ENCODE data around the gene KRTAP10-1. TPM values are rescaled to one million over a fixed set of nuclear protein-coding genes. Genes with fewer than 3 reads are reported as not detected.

KRTAP10-1 gene
- total RNA-seq, 1 experiment from 2014 or later = not detected

GRCh38 chr21:44532712-44533111 is 7.3 kb downstream of the KRTAP10-1 start:
- no peaks in the 10 kb centered on the region for H3K9me2 ChIP-seq (replicated peaks; ENCODE audit: low read length)
- no peak overlapping the region for H2AFZ ChIP-seq (ENCODE audit: low read length)
- no peaks in the 10 kb centered on the region for H3K27me3 ChIP-seq (ENCODE audit: low read length)
- ATAC-seq (no peak), DNase-seq (no peak)
- H3K4me3 ChIP-seq (ENCODE audit: low read length) = no peak overlapping the region
- no peak overlapping the region for H3K4me2 ChIP-seq (ENCODE audit: low read length)
- CTCF ChIA-PET = no interaction called here
- H3K36me3 ChIP-seq (ENCODE audit: low read depth, low read length) = no peaks in the 10 kb centered on the region
- POLR2A ChIA-PET (ENCODE audit: unreplicated experiment) = no interaction called here
- no peaks in the 10 kb centered on the region for H4K20me1 ChIP-seq (ENCODE audit: low read length)
- H3K9ac ChIP-seq (ENCODE audit: low read length) = no peak overlapping the region
- H3K27ac ChIP-seq (ENCODE audit: low read length) = no peak overlapping the region
- TF ChIP-seq EZH2phosphoT487 (IDR thresholded peaks at IDR 0.05; ENCODE audit: borderline replicate concordance, low read length) = no peak
- TF ChIP-seq CTCF (conservative IDR thresholded peaks at IDR 0.05; ENCODE audit: low read depth, low read length) = no peak
- no peak for TF ChIP-seq EZH2 (IDR thresholded peaks at IDR 0.05; ENCODE audit: low read length, unreplicated experiment)
- intact Hi-C loops (cut with micrococcal nuclease) = no loop called here
- no peaks in the 10 kb centered on the region for H3K79me2 ChIP-seq (ENCODE audit: low read length)
- BruUV-seq (replicated peaks) = no TSS peak
- H3F3A ChIP-seq (ENCODE audit: low read length, unreplicated experiment) = no peaks in the 10 kb centered on the region
- H3K9me3 ChIP-seq (ENCODE audit: low read length) = no peaks in the 10 kb centered on the region
- no peaks in the 10 kb centered on the region for H3K4me1 ChIP-seq (ENCODE audit: insufficient read depth, low read length)

GRCh38 chr21:44531606-44532564 is 8.1 kb downstream of the KRTAP10-1 start:
- Histone ChIP-seq H3K4me2 (ENCODE audit: low read length) (no peak overlapping the region), H3K36me3 (ENCODE audit: low read depth, low read length) (no peaks in the 10 kb centered on the region), H3K4me1 (ENCODE audit: insufficient read depth, low read length) (no peaks in the 10 kb centered on the region), H4K20me1 (ENCODE audit: low read length) (no peaks in the 10 kb centered on the region), H3K27ac (ENCODE audit: low read length) (no peak overlapping the region), H2AFZ (ENCODE audit: low read length) (no peak overlapping the region), H3K79me2 (ENCODE audit: low read length) (no peaks in the 10 kb centered on the region), H3K4me3 (ENCODE audit: low read length) (no peak overlapping the region), H3K9me2 (replicated peaks; ENCODE audit: low read length) (no peaks in the 10 kb centered on the region), H3K9ac (ENCODE audit: low read length) (no peak overlapping the region), H3F3A (ENCODE audit: low read length, unreplicated experiment) (no peaks in the 10 kb centered on the region), H3K27me3 (ENCODE audit: low read length) (no peaks in the 10 kb centered on the region), H3K9me3 (ENCODE audit: low read length) (no peaks in the 10 kb centered on the region)
- DNase-seq = no peak
- intact Hi-C loops (cut with micrococcal nuclease) = no loop called here
- CTCF ChIA-PET = no interaction called here
- TF ChIP-seq EZH2phosphoT487 (IDR thresholded peaks at IDR 0.05; ENCODE audit: borderline replicate concordance, low read length) = no peak
- TF ChIP-seq CTCF (conservative IDR thresholded peaks at IDR 0.05; ENCODE audit: low read depth, low read length) = no peak
- no peak for TF ChIP-seq EZH2 (IDR thresholded peaks at IDR 0.05; ENCODE audit: low read length, unreplicated experiment)
- POLR2A ChIA-PET (ENCODE audit: unreplicated experiment) = no interaction called here
- BruUV-seq (replicated peaks) = no TSS peak
- ATAC-seq = no peak
